ELF-1 (cell line): Measurements from ENCODE around the gene POU2AF3.

ENCODE experiments used
- DNase-seq: peaks from one replicate; pipeline ENCODE4 v3.0.0-alpha.2; 2016; ENCODE audit warnings: low read depth, low spot score

The POU2AF3 gene

DNA sequence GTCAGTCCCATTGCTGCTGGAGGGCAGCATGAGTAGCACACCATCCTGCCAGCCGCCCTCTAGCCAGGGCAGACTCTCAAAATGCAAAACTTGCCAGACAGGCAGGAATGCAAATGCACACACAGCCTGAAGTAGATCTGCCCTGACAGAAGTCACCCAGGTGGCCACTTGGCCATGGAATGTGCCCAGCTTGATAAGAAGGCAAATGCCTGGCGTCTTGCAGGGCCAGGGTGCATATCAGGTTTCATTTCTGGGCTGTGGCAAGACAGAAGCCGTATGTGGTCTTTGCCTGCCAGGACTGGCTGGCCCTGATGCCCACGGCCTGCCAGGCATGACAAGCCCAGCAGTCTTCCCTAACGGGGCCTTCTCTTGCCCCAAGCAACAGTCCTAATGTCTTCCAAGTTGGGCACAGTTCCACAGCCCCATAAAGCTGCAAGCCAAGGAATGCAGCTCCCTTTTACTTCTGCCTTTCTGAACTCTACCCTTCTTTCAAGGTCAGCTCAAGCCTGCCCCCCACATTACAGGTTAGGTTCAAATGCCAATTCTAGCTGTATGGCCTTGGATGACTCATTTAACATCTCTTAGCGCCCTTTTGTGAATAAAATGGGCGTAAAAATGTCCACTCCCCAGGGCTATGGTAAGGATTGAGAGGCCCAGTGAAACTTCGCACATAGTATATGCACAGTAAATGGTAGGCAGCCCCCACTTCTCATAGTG is 29.7 kb downstream of the POU2AF3 start:
- DNase-seq = peak; percentile 23

DNA sequence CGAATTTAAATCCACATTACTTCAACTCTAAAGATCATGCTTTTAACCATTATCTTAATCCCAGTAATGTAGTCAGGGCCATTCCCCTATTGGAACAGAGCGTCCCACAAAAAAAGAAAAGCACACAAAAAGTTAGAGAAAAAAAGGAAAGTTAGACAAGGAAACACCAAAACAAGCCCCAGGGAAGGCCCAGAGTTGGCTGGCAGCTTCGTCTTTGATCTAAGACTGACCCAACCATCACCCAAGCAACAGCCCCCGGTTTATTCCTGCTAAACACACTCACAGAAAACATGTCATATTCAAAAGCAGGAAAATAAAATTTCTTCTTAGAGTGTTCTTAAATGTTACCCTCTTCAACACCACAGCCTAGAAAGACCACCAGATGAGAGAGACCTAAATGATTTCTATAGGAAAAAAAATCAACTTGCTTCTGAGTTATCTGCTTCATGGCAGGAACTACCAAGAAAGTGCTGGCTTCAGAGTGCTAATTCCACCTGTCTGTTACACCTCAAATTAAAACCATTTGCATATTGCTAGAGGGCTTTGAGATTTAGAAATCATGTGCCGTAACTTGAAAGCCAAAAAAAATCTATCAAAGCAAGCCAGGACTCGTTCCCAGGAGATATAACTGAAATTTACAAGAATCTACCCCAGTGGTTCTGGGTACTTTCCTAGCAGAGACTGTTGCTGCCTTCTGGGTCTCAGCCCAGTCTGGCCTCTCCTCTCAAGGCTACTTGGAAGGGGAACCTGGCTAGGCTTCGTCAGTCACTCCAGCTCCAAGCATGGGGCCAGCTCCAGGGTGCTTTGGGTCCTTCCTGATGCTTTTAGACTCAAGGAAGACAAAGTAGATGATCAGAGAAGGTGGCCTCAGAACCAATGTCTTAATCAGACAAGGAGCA is 31.2 kb downstream of the POU2AF3 start:
- DNase-seq = no peak

DNA sequence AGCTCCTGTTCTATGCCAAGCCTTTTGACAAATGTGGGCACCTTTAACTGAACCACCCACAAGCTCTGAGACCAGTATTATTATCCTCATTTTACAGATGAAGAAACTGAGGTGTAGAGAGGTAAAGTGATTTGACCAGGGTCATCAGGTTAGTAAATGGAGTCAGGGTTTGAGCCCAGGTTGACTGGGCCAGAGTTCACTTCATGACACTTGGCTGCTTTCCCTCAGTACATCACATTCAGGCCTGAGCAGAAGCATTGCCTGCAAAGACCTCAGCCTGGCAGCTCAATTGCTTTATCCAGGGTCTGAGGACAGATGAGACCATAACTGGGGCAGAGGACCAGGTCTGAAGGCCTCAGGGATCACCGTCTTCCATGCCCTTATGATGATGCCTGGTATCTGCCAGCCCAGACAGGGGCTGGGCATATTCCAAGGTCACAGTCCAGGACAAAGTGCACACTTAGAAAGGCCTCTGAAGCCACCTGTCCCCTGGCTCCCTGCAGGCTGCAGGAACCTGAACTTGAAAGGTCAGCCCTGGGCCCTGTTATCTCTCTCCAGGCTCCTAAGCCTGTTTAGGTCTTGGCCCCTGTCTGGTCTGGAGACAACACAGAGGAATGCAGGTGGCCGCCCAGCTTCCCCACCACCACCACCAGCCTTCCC is 32.0 kb downstream of the POU2AF3 start:
- DNase-seq = no peak

DNA sequence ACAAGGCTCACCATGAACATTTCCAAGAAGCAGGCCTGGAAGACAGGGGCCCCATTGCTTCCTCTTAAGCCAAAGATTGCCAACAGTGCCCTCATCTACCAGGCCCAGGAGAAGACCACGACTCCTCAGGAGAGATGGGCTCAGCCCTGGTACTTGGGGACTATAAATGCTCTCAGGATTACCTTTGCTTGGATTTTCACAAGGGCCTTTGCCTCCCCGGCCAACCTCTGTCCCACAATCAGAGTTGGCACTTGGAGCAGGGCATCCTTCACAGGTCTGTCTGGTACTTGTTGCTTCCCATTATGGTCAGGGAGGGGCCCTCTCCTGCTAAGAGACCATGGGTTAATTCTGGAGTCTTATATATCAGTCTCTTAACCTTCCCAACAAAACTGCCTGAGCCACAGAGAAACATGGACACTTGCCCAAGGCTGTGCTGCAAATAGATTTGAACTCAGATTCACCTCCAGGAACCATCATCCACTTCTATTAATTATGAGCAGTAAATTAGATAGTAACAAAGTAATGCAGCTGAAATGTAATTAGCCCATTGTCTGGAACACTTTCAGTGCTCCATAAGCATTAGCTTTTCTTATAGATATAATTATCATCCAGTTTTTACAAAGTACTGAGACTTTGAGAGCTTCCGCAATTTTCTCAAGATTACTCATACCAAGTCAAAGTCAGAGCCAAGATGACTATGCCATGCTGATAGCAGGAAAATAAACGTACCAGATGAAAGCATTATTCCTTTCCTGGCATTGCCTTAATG is 33.5 kb downstream of the POU2AF3 start:
- no peak for DNase-seq

- peak; percentile 52 for DNase-seq
These were observed 36.5 kb downstream of the POU2AF3 start for GRCh38 chr11:111334532-111335502.

GRCh38 chr11:111335549-111335948 is 37.2 kb downstream of the POU2AF3 start:
- DNase-seq = no peak

GRCh38 chr11:111336062-111336461 is 37.7 kb downstream of the POU2AF3 start:
- no peak for DNase-seq

- DNase-seq = no peak
These were observed 38.4 kb downstream of the POU2AF3 start for GRCh38 chr11:111336582-111337256.

GRCh38 chr11:111339758-111340388 is 41.5 kb downstream of the POU2AF3 start:
- DNase-seq = no peak

DNA sequence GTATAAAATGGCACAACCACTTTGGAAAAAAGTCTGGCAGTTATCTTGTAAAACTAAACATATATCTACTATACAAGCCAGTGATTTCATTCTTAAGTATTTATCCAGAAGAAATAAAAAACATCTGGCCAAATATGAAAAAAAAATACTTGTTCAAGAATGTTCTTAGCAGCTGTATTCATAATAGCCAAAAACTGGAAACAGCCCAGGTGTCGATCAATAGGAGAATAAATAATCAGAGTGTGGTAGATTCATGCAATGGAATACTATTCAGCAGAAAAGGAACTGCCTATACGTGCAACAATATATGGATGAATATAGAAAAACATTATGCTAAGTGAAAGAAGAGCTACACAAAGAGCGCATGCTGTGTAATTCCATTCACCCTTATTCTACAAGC is 44.0 kb downstream of the POU2AF3 start:
- DNase-seq = no peak

GRCh38 chr11:111344032-111344431 is 45.7 kb downstream of the POU2AF3 start:
- no peak for DNase-seq

- no peak for DNase-seq
These were observed 48.8 kb downstream of the POU2AF3 start for GRCh38 chr11:111347002-111347722.

- DNase-seq = no peak
These were observed 49.4 kb downstream of the POU2AF3 start for GRCh38 chr11:111347723-111348115.

DNA sequence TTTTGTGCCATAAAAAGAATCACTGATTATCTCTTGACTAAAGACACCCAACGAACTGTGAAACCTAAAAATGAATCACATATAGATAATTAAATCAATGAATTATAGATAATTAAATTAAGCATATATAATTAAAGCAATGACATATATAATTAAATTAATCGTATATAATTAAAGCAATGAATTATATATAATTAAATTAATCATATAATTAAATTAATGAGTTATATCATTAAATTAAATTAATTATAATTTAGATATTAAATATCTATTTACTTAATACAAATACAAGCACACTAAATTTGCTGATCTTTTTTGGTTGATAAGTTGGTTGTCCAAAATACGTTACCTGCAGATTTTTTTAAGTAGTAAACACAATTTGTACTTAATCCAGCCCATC is 49.8 kb downstream of the POU2AF3 start:
- DNase-seq = no peak

- DNase-seq = no peak
These were observed 50.9 kb downstream of the POU2AF3 start for GRCh38 chr11:111349191-111349695.

DNA sequence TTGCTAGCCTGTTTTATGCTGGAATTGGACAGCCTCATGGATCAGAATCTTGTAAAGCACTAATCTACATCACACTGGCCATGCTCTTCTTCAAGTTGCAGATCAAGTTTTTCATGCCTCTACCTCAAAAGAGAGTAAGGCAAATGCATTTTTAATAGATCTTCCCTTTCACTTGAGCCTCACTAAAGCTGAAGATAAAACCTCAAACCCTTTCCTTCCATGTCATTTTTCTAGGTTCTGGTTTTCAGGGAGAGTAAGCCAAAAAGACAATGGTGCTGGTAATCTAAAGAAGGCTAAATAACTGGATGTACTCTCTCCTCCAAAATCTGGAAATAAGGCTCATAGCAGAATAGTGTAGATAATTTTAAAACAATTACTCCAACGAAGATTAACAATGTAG is 52.5 kb downstream of the POU2AF3 start:
- DNase-seq = no peak

DNA sequence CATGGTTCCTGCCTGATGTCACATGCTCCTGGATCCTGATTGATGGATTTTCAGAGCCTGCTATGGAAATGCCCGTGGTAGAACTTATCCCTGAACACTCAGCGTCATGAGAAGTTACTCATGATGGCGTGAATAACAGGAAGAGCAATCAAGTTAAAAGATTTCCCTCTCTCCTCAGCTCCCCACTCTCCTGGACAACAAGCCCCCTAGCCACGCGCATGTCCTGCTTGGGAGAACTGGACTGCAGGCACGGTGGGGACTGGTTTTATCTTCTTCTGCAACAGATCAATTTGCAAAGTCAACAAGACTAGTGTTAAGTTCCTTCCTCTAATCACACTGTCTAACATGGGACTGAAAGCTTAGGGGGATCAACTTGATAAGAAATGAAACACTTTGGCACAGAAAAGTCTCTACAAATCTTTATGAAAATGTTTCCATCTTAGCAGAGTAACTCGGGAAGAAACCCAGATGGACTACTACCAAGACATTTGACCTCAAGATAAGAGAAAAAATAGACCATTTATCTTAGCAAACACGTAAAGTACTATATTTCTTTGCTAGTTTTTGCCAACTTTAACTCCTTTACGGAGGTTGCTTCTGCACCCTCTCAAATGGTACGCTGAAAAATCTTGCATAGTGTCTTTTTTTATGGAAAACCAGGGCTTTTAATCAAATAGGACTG is 53.2 kb downstream of the POU2AF3 start:
- DNase-seq = no peak

DNA sequence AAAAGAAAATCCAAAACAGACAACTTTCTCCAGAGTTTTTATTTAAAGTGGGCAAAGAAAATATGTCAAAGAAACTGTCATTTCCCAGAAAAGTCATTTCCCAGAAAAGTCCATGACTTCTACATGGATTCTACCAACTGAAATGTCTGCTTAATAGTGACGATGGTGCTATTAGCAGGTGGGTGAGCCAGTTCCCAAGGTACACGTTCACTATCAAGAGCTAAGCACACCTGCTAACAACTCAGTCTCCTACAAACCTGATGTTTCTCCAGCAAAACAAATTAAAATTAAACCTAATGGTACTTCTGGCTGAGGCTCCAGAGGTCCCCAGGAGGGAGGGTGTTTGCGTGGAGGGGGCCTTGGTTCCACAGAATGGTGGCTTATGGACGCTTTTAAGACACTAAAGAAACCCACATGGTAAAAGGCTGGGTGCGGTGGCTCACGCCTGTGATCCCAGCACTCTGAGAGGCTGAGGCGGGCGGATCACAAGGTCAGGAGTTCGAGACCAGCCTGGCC is 53.9 kb downstream of the POU2AF3 start:
- DNase-seq = no peak
